HG02938 (cell line): ENCODE results near the gene PPP2R2B.

Source experiments
- ATAC-seq: cut with Tn5 transposase; IDR thresholded peaks from one replicate; pipeline ENCODE4 v1.9.1; 2021; ENCODE audit warnings: mild to moderate bottlenecking, moderate library complexity; ENCODE audit not compliant: unreplicated experiment

The PPP2R2B gene

DNA sequence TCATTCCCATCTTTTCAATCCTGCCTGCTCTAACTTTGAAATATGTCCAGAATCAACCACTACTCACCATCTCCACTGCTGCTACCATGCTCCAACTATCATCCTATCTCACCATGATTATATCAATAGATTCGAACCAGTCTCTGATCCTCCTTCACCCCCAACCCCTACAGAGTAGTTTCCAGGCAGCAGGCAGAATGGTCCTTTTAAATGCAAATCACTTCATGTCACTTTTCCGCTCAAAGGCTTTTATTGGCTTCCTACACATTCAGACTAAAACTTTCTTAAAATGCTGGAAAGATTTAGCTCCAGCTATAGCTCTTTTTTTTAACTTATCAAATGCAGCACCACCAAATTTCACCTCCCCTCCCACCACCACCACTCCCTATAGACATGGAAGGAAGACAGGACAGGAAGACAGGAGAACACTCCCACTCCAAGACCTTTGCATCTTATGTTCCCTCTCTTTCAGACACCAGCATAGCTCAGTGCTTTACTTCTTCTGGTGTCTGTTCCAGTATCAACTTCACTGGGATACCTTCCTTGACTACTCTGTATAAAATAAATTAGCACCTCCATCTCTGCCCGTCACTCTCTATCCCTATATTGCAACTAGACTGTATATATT, 9.9 kb upstream of the PPP2R2B start:
- no peak for ATAC-seq

DNA sequence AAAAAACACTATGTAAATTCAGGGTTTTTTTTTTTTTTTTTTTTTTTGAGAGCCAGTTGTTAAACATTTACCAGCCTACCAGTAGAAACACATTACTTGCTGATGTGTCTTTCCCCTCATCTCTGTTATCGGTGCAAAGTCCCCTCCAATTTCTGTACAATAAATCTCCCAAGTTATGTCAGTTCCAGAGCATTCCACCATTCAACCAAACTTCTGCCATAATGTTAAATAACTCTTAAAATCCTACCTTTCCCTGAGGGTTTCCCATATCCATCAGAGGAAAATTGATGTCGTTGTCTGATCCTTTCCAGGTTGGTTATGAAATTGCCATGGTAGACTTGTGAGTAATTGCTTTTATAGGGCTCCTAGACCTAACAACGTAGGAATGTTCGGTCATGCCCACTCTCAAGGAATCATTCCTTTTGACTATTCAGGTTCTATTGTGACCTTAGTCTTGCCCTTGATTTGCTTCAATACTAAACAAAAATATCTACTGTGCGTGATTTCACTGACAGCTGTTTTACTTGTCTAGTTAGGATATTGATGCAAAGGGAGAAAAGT, 5.6 kb upstream of the PPP2R2B start:
- ATAC-seq, result no peak

DNA sequence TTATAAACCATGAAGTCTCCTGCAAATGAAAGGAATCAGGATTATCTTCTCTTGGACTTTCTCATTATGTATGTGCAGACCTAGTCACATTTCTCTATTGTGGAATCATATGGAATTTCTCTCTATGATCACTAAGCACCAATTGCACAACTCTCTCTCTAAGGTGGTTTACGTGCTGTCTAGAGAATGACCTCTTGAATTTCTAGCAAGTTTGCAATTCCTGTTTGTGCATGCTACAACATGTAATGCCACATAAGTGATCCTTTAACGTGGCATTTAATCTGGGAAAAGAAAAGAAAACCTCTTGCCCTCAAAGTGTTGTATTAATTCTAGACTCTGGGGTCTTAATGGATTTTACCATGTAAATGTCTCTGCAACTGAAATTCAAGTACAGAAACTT, 5.0 kb upstream of the PPP2R2B start:
- ATAC-seq, result no peak

DNA sequence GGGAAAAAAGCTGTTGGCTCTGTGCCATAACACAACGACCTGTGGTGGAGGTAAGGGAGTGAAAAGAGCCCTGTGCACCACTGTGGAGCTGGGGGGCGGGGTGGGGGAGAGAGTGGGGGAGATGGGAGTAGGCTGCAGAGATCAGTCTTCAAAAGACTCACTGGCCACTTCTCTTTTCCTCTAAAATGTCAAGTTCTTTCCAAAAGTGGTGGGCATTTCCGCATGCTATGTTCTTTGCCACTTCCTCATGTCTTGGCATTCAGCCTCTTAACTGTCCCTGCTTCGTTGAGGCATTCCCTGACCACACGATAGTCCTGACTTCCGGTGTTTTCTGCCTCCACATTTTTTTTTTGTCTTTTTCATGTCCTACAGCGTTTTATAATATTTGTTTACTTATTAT, 2.4 kb upstream of the PPP2R2B start:
- no peak for ATAC-seq

DNA sequence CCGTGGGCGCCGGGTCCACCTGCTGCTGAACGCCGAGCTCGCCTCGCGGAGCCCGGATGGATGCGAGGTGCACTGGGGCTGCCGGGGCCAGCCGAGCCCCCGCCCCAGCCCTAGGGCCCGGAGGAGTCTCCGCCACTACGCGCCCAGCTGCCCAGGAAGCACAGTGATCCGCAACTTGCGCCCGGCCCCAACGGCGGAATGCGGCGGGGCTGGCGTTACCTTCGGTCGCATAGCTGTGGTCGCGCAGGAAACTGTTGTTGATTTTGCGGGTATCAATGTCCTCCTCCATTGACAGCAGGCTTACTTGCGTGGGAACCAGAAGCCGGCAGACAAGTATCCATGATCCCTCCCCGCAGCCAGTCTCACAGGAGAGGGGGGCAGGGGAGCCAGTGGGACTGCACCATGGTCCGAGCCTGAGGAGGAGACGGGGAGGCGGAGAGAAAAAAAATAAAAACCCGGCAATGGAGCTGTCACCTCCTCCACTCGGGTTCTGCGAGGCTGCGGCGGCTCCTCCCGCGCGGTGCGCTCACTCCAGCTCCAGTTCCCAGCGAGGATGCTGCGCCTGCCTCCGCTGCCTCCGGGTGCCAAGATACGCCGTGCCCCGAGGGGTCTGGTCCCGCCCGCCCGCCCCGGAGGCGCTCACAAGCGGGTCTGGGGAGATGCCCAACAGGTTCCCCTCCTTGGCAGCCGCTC, 628 bp downstream of the PPP2R2B start:
- ATAC-seq, result peak; percentile 34

DNA sequence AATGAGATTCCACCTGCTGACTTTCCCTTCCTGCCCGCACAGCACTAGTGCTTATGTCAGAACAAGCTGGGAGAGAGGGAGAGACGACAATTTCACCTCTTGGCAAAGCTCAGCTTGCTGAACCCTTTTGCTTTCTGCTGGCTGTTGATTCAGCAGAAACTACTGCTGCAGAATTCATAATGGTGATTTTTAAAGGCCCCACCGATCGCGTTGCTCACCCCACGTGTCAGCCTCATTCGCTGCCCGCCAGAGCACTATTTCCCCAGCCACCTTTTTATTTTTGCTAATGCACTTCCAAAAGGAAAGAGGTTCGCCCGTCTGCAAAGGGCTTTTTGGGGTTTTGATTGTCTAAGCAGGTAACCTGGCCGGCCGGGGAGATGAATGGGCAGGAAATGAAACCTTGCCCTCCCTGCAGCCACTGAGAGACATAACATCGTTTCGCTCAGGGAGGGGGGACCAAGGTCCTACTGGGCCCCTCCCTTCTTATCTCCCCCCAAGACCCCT, 1.3 kb downstream of the PPP2R2B start:
- ATAC-seq, result no peak

DNA sequence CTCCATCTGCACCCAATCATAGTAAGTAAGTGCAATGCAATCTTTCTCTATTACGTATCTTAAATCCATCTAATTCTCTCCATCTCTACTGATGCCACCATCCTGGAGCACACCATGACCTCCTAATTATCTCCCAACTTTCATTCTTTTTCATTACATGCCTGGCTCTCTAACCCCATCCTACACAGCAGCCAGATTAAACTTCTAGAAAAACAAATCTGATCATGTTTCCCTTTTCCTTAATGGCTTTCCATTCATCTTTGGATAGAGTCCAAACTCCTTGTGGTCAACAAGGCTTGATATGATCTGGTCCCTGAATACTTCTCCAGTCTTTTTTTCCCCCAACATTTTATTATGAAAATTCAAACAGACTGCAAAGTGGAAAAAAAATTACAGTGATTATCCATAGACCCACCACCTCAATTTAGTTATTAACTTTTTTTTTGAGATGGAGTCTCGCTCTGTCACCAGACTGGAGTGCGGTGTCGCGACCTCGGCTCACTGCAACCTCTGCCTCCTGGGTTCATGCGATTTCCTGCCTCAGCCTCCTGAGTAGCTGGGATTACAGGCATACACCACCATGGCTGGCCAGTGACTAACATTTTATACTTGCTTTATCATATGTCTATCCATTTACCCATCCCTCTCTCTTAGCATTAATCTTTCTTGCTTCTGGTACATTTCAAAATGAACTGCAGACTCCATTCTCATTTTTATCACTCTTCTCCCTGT, 5.2 kb downstream of the PPP2R2B start:
- no peak for ATAC-seq

DNA sequence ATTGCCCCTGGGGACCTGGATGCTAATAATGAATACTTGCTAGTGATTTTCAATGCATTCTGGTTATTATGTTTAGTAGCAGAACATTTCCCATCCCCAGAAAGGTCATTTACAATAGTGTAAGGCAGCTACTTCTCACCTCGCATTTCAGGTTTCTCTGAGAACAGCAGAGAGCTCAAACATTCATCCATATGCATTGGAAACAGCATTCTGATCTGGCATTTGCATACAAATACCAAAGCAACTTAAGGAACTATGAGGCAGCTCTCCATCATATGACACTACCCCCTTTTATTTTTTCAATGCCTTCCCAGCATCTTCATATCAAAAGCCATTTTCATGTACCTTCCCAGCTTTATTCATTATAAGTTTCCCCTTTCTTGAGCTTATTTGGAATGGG, 6.4 kb downstream of the PPP2R2B start:
- no peak for ATAC-seq

DNA sequence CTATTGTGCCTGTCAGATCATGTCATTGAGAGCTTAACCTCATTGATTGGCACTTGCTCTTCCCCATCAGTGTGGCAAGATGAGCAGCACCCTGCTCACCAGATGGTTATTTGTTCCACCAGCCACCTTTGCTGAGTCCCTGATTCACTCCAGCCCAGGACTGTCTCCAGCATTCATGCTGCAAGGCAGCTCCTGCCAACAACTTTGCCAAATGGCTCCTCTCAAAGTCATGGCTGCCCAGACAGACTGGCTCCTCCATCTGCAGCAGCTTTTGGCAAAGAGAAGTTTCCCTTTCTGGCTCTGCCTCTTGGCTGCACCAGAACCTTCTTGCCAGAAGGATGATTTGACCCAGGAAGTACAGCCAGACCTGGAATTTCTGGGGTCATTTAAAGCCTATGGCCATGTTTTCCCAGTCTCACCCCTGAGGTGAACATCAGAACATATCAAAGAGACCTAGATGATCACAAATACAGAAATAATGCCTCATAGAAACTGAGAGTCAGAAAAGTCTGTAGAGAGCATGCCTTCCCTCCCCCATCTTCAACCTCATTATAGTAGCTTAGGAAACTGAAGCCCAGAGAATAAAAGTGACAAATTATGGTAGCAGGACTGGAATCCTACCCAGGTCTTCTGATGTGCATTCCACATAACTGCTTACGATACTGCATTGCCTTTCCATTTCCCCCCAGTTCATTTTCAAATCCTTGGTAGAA, 10.4 kb downstream of the PPP2R2B start:
- ATAC-seq, result no peak

DNA sequence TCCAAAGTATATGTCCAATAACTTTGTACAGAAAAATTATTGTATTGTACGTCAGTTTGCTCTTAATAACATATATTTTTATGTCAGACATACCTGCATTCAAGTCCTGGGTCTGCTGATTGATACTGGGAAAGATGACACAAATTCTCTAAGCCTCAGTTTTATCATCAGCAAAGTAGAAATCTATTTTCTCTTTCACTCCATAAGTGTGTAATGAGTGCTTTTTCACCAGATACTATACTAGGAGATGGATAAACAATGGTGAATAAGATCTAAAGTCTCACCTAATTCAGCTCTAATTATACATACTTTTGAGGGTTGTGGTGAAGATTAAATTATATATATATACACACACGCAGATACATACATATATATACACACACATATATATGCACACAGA, 12.3 kb downstream of the PPP2R2B start:
- no peak for ATAC-seq

DNA sequence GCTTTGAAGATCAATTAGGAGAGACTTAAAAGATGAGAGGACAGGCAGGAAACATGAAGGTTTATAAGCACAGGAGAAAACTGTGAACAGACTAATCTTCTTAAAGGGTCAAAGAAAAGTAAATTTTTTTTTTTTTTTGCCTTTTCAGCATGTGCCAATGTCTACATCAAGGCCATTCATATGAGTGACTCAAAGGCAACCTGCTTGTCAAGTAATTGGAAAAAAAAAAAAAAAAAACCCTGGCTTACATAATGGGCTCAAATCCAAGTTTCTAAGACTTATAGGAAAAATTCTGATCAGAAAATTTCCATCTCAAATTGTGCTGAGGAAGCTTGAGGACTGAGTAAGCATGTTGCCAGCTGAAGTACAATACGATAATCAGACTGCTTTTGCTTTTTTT, 15.9 kb downstream of the PPP2R2B start:
- ATAC-seq, result no peak

DNA sequence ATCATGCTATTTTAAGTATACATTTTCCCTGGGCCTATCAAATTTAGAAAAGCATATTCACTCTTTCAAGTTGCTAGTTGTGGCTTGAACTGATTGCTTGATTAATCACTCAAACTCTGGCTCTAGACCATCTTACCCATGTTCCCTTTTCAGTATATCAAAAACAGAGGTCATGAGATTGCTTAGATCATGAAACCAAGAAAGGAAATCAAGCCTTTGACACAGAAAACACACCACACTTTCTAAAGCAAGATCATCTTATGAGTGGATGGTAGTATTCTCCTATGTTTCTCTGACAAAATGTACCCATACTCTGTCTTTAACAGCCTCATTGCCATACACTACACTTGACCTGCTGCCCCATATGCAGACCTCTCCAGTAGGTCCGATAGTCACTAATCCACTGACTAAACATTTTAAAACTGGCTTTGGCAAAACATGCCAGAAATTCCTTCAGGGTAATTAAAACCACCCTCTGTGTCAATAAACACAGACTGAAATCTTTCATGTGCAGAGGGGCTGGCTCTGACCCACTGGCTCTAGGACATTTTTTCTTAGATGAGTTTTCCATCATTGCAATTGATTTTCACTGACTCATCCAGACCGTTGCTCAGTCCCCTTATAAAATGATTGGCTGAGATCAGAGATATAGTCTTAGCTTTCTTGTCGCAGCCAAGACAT, 18.2 kb downstream of the PPP2R2B start:
- ATAC-seq, result no peak

DNA sequence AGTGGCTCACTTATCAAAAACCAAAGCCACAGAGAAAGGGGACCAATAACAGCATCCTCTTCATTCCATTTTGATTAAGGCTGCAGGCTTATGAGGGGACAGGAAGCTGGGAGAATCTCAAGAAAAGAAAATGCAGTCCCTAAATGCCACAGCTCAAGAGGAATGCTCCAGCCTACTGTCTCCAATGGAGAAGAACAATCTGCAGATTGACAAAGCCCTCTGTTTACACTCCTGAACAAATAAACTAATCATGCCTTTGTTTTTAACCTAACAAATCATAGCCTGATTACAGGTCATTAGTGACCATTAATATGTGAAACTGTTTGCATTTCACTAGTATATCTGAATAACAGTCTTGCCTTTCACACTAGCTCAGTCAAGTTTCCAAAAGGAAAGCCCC, 26.5 kb downstream of the PPP2R2B start:
- no peak for ATAC-seq

DNA sequence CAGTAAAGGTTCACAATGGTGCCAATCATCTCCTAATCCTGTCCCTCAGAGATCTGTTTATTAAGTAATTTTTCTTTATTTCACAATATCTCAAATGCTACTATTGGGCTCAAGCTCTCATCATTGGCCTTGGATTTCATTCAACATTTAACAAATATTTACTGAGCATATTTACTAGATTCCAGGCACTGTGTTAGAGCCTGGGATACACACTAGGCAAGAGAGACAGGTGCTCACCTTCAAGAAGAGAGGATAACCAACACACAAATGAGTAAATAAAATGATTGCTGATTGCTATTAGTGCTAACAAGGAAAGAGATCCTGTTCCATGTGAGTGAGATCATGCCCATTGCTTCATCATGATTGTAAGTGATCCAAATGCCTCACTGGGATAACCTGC, 27.4 kb downstream of the PPP2R2B start:
- no peak for ATAC-seq

DNA sequence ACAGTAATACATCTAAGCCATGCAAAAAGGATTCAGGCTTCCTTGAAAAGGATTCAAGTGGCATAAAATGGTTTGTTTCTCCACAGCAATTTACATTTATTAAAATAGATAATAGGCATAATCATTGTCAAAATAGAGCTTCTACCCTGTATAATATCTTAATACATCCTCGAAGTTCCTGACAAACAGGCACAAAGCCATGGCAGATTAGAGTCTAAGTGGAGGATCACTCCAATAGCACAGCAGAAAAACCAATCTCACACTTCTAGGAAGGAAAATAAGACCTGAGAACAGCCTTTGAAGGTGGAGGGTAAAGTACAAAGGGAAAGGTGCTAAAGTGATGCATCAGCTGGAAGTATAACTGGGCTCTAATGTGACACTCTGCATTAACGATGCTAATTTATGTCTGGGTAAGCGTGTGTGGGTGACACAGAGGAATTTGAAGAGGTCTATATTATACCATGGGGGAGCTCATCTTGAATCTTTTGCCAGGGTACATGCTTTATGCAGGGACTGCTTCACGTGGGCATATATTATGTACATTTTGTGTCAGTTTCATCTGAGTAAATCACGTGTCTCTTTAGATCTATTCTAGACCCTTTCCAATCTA, 28.8 kb downstream of the PPP2R2B start:
- no peak for ATAC-seq

DNA sequence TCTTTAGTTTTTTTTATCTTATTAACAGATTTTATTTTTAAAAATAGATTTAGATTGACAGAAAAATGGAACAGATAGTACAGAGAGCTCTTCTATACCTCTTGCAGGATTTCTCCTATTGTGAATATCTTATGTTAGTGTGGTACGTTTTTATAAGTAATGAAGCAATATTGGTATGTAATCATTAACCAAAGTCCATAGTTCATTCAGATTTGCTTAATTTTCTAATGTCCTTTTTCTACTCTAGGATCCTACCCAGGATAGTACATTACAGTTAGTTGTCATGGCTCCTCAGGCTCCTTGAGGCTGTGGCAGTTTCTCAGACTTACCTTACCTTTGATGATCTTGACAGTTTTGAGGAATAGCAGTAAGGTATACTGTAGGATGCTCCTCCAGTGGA, 30.4 kb downstream of the PPP2R2B start:
- no peak for ATAC-seq

DNA sequence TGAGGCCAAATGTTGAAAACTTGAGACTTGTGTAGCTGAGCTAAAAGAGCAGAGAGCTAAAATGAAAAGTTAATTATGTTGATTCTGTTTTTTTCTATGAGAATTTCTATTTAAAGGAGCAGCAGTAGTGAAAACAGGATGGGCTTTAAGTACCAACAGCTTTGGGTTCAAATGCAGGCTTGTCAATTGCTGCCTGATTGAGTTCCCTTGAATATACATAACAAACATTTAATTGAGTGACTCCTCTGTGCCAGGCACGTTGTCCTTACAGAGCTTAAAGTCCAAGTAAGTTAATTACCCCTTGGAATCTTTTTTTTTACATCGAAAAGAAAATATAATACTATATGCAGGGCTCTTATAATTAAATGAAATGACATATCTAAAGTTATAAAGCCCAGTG, 38.5 kb downstream of the PPP2R2B start:
- no peak for ATAC-seq

DNA sequence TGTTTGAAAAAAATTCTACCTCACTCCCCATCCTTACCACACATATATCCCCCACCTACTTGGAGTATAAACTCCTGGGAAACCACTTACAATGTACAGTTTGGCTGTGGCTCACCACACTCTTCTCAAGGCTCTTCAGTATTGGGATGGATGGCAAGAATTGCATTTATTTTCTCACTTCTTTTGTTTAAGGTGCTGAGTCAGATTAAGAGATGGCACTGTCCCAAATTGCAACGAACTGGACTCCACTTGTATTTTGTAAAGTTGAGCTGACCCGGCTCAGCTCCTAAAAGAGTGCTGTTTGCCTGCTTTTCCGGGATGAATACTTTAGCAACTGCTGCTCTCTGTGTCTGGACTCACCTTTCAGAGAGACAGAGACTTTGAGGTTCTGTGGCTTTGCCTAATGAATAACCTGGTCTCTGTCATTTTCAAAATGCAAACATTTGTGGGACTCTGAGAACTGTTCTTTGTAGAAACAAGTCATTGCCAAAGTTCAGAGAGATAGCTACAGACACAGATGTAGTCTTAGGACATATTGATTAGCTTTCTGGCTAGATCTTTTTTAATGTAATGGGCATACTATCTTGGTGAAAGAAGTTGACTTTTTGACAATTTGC, 42.2 kb downstream of the PPP2R2B start:
- ATAC-seq, result no peak

DNA sequence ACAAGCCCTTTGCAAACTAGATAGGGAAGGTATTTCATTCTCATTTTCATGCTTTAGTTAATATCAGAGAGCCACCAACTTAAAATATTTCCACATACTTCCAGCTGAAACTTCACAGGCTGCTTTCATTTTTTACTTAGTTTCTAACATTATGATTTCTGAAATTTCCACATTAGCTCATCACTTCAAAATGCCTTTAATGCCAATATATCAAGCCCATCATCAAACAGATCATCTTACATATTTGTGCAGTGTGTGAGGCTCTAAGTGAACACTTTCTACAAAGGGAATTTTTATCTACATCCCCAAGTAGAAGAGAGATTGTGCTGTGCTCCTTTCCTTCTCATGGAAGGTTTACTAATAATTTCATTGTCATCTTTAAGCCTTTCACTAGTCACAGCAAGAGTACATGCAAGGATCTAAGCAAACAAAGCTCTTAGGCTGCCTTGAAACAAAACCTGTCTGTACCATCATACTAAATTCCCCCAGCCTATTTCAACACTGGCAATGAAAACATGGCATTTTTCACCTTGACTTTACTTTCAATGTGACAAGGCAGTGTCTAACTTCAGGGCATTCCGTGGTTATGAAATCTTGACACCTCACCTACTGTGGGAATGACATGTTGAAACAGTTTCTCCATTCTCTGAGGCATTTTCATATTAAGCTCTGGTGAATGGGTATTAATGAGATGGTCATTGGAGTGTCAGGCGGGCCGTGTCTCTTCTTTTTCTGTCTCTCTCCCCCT, 45.4 kb downstream of the PPP2R2B start:
- ATAC-seq, result no peak
